WI38 (cell line): ENCODE results near the gene LHX5.

ENCODE experiments used
- H3K4me3 ChIP-seq: 2 replicates; pipeline ENCODE4 v1.5.1; 2011; ENCODE audit warnings: low read depth, mild to moderate bottlenecking, control low read depth, low read length
- CTCF ChIP-seq: IDR thresholded peaks from 2 replicates; pipeline ENCODE4 v1.5.1; 2012; ENCODE audit warnings: low read depth, mild to moderate bottlenecking, control low read depth, low read length

LHX5 gene

GRCh38 chr12:113456761-113457160, 14.9 kb downstream of the LHX5 start:
- TF ChIP-seq CTCF = no peak

GRCh38 chr12:113456199-113456598, 15.5 kb downstream of the LHX5 start:
- TF ChIP-seq CTCF = no peak
- no peak overlapping the region for H3K4me3 ChIP-seq

More at GRCh38 chr12:113456761-113457160, 14.9 kb downstream of the LHX5 start:
- no peak overlapping the region for H3K4me3 ChIP-seq

GRCh38 chr12:113453330-113453729, 18.3 kb downstream of the LHX5 start:
- no peak overlapping the region for H3K4me3 ChIP-seq
- no peak for TF ChIP-seq CTCF

- no peak for TF ChIP-seq CTCF
These were observed 19.2 kb downstream of the LHX5 start for GRCh38 chr12:113452458-113452857.

GRCh38 chr12:113449839-113450238, 21.8 kb downstream of the LHX5 start:
- H3K4me3 ChIP-seq = no peak overlapping the region
- TF ChIP-seq CTCF = no peak

More at GRCh38 chr12:113452458-113452857, 19.2 kb downstream of the LHX5 start:
- no peak overlapping the region for H3K4me3 ChIP-seq

- TF ChIP-seq CTCF = no peak
- no peak overlapping the region for H3K4me3 ChIP-seq
These were observed 22.4 kb downstream of the LHX5 start for GRCh38 chr12:113449299-113449698.

- TF ChIP-seq CTCF = no peak
- H3K4me3 ChIP-seq = no peak overlapping the region
These were observed 22.8 kb downstream of the LHX5 start for GRCh38 chr12:113448873-113449272.
